ENCODE data around the gene SCMH1. TPM values are rescaled to one million over a fixed set of nuclear protein-coding genes. Genes with fewer than 3 reads are reported as not detected.

Gene SCMH1
- total and polyA plus RNA-seq, 7 donors: 16.2 to 39.4 (median 28.3) TPM

DNA sequence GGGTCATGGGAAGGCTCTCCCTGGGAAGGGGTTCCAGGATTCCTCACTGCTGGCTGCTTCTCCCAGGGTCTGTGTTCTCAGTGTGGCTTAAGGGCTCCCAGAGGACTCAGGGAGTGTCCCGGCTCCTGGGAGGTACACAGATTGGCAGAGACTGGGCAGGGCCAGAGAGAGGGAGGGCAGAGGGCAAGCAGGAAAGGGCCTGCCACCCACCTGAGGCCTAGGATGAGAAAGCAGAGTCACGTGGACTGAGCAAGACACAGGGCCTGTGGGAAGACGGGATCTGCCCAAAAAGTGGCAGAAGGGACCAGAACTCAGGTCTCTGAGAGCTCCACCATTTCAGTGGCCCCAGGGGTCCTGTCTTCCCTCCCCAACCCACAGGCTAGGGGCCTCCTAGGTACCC, 221.5 kb downstream of the SCMH1 start:
- ATAC-seq: no peak

DNA sequence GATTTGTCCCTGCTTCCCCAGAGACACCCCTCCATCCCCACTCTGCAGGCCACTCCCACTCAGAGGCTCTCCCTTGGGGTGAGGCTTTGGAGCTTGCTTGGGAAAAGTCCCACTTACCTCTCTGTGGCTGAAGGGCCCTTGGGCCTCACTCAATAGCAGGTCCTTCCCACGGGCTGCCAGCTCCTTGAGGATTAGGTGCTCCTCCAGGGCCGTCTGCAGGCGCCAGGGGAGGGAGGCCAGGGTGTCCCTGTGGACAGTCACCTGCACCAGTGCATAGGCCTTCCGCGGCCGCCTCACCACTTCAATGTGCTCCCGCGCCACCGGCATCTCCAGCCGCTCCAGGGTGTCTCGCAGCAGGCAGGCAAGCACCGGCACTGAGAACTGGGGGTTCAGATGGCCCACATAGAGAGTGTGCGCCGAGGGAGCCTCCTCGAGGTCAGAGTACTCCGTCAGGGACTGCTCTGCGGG, 222.0 kb downstream of the SCMH1 start:
- H3K27ac ChIP-seq: no peak overlapping the region
- ATAC-seq (no peak), DNase-seq (no peak)
- H3K4me1 ChIP-seq: no peaks in the 10 kb centered on the region
- H3K9me3 ChIP-seq: no peaks in the 10 kb centered on the region
- 90 to 94% (median 91%) methylated on average over 17 of the region's 17 CpGs for WGBS, 3 donors
- H3K4me3 ChIP-seq: no peak overlapping the region
- no peaks in the 10 kb centered on the region for H3K27me3 ChIP-seq (ENCODE audit: insufficient read depth in 3 of 3, low read length in 2 of 3)
- H3K36me3 ChIP-seq (ENCODE audit: insufficient read depth in 1 of 2, low read depth in 1 of 2): peaks cover 0 to 28% of the 10 kb centered on the region in 2 donors
- TF ChIP-seq, protein P1, sequence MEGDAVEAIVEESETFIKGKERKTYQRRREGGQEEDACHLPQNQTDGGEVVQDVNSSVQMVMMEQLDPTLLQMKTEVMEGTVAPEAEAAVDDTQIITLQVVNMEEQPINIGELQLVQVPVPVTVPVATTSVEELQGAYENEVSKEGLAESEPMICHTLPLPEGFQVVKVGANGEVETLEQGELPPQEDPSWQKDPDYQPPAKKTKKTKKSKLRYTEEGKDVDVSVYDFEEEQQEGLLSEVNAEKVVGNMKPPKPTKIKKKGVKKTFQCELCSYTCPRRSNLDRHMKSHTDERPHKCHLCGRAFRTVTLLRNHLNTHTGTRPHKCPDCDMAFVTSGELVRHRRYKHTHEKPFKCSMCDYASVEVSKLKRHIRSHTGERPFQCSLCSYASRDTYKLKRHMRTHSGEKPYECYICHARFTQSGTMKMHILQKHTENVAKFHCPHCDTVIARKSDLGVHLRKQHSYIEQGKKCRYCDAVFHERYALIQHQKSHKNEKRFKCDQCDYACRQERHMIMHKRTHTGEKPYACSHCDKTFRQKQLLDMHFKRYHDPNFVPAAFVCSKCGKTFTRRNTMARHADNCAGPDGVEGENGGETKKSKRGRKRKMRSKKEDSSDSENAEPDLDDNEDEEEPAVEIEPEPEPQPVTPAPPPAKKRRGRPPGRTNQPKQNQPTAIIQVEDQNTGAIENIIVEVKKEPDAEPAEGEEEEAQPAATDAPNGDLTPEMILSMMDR (IDR thresholded peaks at IDR 0.05): no peak
- intact Hi-C loops (cut with DNase I): no loop called here

More for the DNA sequence above, 221.5 kb downstream of the SCMH1 start:
- H3K36me3 ChIP-seq (ENCODE audit: insufficient read depth in 1 of 2, low read depth in 1 of 2): peaks cover 0 to 33% of the 10 kb centered on the region in 2 donors
- intact Hi-C loops (cut with DNase I): no loop called here
- H3K9me3 ChIP-seq: no peaks in the 10 kb centered on the region
- H3K27ac ChIP-seq: no peak overlapping the region
- WGBS, 3 donors: 68 to 79% (median 76%) methylated on average over 3 of the region's 3 CpGs
- TF ChIP-seq, protein P1 (IDR thresholded peaks at IDR 0.05): no peak
- no peaks in the 10 kb centered on the region for H3K4me1 ChIP-seq
- H3K4me3 ChIP-seq: no peak overlapping the region
- no peaks in the 10 kb centered on the region for H3K27me3 ChIP-seq (ENCODE audit: insufficient read depth in 3 of 3, low read length in 2 of 3)
- no peak for DNase-seq

DNA sequence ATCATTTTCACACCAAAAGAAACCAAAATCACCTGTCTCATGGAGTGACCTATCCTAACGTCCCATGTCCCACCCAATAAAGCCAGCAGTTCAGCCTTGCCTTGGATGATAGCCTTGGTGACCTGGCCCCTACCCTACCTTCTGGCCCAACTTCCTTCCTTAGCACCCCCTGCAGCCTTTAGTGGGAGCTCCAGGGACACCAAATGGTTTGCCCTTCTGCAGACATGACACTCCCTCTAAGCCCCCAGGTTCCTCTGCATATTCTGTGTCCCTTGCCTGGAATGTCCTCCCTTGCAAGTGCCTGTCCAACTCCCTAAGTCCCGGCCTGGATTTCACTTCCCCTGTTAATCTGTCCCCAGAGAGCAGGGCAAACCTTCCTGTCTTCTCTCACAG, 222.8 kb downstream of the SCMH1 start:
- 57% methylated on average over 2 of the region's 2 CpGs for WGBS, 3 donors
- TF ChIP-seq, protein P1 (IDR thresholded peaks at IDR 0.05): no peak

DNA sequence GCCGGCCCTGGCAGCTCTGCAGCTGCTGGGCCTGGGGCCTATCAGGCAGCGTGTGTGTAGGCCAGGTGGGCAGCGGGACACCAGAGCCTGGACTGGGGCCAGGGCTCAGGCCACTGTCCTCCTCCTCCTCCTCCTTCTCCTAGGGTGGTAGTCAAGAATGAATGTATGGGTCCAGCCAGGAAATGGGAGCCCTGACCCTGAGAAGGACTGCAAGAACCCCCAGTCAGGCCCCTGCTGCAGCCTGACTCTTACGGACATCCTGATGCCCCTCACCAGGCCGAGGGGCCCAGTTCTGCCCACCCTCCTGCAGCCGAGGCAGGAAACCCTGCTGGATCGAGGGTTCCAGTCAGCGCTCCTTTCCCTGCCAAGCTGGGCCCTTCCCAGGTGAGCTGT, 224.1 kb downstream of the SCMH1 start:
- Histone ChIP-seq H3K36me3 (ENCODE audit: insufficient read depth in 1 of 2, low read depth in 1 of 2) (peaks cover 0 to 21% of the 10 kb centered on the region in 2 donors), H3K27me3 (ENCODE audit: insufficient read depth in 3 of 3, low read length in 2 of 3) (no peaks in the 10 kb centered on the region)

More for the DNA sequence above, 222.8 kb downstream of the SCMH1 start:
- H3K27me3 ChIP-seq (ENCODE audit: insufficient read depth in 3 of 3, low read length in 2 of 3): no peaks in the 10 kb centered on the region
- DNase-seq: no peak
- H3K9me3 ChIP-seq: no peaks in the 10 kb centered on the region
- intact Hi-C loops (cut with DNase I): loop anchor here in 1 of 2 donors (10.0 kb wide), 1 partner anchor 215 kb away; no protein-coding TSS in a partner anchor
- no peak overlapping the region for H3K4me3 ChIP-seq
- H3K36me3 ChIP-seq (ENCODE audit: insufficient read depth in 1 of 2, low read depth in 1 of 2): peaks cover 0 to 20% of the 10 kb centered on the region in 2 donors
- ATAC-seq: no peak
- no peak overlapping the region for H3K27ac ChIP-seq
- no peaks in the 10 kb centered on the region for H3K4me1 ChIP-seq

More for the DNA sequence above, 224.1 kb downstream of the SCMH1 start:
- ATAC-seq (no peak), DNase-seq (no peak)
- H3K9me3 ChIP-seq: no peaks in the 10 kb centered on the region
- H3K4me3 ChIP-seq: no peak overlapping the region
- intact Hi-C loops (cut with DNase I): loop anchor here in 1 of 2 donors (10.0 kb wide), 1 partner anchor 217 kb away; no protein-coding TSS in a partner anchor
- H3K4me1 ChIP-seq: no peaks in the 10 kb centered on the region
- 90 to 94% (median 90%) methylated on average over 8 of the region's 8 CpGs for WGBS, 3 donors
- TF ChIP-seq, protein P1 (IDR thresholded peaks at IDR 0.05): no peak
- H3K27ac ChIP-seq: no peak overlapping the region

All from psoas muscle (tissue), 8 donors.